GM12892 (cell line): ENCODE results near the gene GFI1B.

ENCODE experiments used
- POLR2A ChIP-seq: IDR thresholded peaks from 2 replicates; pipeline ENCODE4 v1.6.1; 2011; ENCODE audit warnings: low read depth, low read length, control low read depth
- POLR2AphosphoS5 ChIP-seq: IDR thresholded peaks from 2 replicates; pipeline ENCODE4 v1.6.1; 2011; ENCODE audit warnings: low read depth, low read length, control low read depth
- TAF1 ChIP-seq: IDR thresholded peaks from 2 replicates; pipeline ENCODE4 v1.6.1; 2011; ENCODE audit warnings: low read depth, mild to moderate bottlenecking, control low read depth, low read length, borderline replicate concordance

DNA sequence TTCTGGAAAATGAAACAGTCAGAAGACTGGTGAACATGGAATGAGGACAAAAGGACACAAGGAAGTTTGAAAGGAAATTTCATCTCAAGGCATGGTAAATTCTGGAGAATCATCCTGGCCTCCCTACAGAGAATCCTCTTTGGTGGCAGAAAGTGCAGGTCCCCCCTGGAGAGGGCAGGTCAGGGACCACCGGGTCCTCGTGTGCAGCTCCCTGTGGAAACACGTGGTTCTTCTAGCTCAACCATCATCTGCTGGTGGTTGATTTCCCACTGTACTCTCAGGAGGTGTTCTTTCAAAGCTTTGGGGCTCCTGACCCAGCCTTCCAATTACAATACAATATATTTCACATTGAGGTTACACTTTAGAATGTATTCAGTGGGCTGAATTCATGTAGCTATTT is 49.7 kb downstream of the GFI1B start:
- TF ChIP-seq TAF1 (no peak), POLR2A (no peak), POLR2AphosphoS5 (no peak)
